ENCODE data around the gene COL2A1.

- no peak for TF ChIP-seq CTCF (IDR thresholded peaks at IDR 0.05)
- no peak for TF ChIP-seq EP300 (IDR thresholded peaks at IDR 0.05; ENCODE audit: low read depth)
These were observed 5.2 kb upstream of the COL2A1 start for GRCh38 chr12:48009471-48009870.

All from transverse colon (tissue), 3 donors.